AG10803 (cell line): Measurements from ENCODE around the gene TMEM52.
"Not testable (repeated sequence)": the region's sequence is repeated elsewhere in the genome, so short reads cannot be mapped to it uniquely, and the experiment has no call there.

Experiments used
- DNase-seq: peaks from one replicate; pipeline ENCODE4 v3.0.0; 2010; ENCODE audit warnings: low read depth
- H3K4me3 ChIP-seq: 2 replicates; pipeline ENCODE4 v1.5.1; 2011; ENCODE audit warnings: mild to moderate bottlenecking, low read length, control low read depth
- TF ChIP-seq, protein P1 (sequence below): conservative IDR thresholded peaks from 2 replicates; pipeline ENCODE4 v1.5.1; 2011; ENCODE audit warnings: mild to moderate bottlenecking, low read length, control low read depth, inconsistent platforms

Gene TMEM52

DNA sequence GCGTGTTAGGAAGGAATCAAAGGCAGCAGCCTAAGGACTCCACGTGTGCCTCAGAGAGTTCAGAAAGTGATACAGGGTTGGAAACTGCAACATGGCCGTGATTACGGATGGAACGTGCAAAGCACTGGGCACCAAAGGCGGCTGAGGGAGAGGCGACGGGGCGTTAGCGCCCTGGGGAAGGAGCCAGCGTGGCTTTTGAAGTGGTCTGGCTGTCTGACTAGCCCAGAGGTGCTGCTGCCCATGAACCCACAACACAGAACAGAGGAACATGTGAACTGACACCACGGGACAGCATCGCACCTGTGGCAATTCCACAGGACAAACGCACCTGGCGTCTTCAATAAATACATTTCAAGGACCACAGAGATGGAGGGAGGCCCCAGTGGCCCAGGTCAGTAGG lies 18.0 kb upstream of the TMEM52 start:
- no peak overlapping the region for H3K4me3 ChIP-seq
- TF ChIP-seq, protein P1, sequence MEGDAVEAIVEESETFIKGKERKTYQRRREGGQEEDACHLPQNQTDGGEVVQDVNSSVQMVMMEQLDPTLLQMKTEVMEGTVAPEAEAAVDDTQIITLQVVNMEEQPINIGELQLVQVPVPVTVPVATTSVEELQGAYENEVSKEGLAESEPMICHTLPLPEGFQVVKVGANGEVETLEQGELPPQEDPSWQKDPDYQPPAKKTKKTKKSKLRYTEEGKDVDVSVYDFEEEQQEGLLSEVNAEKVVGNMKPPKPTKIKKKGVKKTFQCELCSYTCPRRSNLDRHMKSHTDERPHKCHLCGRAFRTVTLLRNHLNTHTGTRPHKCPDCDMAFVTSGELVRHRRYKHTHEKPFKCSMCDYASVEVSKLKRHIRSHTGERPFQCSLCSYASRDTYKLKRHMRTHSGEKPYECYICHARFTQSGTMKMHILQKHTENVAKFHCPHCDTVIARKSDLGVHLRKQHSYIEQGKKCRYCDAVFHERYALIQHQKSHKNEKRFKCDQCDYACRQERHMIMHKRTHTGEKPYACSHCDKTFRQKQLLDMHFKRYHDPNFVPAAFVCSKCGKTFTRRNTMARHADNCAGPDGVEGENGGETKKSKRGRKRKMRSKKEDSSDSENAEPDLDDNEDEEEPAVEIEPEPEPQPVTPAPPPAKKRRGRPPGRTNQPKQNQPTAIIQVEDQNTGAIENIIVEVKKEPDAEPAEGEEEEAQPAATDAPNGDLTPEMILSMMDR: no peak
- DNase-seq: no peak

DNA sequence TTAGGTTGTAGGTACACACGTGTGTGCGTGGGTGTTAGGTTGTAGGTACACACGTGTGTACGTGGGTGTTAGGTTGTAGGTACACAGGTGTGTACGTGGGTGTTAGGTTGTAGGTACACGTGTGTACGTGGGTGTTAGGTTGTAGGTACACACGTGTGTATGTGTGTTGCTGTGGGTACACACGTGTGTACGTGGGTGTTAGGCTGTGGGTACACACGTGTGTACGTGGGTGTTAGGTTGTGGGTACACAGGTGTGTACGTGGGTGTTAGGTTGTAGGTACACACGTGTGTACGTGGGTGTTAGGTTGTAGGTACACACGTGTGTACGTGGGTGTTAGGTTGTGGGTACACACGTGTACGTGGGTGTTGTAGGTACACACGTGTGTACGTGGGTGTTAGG lies 15.8 kb upstream of the TMEM52 start:
- not testable (repeated sequence) for DNase-seq, H3K4me3 ChIP-seq

DNA sequence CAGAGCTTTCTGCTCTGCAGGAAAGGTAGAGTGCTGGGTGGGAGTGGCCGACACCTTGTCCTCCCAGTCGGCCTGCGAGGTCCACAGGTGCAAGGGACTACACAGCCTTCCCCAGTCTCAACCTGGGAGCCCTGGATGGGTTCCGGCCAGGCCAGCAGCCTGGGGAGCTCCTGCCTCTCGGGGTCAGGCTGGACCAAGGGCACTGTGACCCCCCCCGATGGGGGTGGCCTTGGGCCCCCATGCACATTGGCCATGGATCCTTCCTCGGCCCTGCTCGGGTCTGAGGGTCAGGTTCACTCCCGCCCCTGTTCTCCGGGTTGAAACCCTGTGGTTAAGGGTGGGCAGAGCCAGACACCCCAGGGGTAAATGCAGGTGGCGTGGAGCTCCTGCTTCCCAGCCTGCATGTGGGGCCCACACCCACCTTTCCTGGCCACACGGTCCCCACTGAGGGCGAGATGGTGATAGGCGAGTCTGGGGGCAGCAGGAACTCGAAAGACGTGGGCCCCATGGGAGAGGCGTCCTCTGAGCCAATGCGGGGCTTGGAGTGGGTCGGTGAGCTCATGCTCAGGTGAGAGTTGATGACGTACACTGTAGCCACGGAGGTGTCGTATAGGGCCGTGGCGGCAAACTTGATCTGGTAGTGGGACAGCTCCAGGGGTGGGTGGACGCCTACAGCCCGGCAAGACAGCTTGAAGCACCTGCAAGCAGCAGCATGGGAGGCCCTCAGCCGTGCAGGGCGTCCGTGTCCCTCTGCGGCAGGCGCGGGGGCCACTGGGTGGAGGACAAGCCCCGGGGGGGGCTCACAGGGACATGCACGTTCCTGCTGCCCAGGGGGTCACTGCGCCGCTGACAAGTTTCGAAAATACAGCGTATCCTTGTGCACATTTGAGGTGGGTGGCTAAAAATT lies 10.8 kb upstream of the TMEM52 start:
- H3K4me3 ChIP-seq: no peak overlapping the region
- DNase-seq: no peak
- TF ChIP-seq, protein P1: no peak

DNA sequence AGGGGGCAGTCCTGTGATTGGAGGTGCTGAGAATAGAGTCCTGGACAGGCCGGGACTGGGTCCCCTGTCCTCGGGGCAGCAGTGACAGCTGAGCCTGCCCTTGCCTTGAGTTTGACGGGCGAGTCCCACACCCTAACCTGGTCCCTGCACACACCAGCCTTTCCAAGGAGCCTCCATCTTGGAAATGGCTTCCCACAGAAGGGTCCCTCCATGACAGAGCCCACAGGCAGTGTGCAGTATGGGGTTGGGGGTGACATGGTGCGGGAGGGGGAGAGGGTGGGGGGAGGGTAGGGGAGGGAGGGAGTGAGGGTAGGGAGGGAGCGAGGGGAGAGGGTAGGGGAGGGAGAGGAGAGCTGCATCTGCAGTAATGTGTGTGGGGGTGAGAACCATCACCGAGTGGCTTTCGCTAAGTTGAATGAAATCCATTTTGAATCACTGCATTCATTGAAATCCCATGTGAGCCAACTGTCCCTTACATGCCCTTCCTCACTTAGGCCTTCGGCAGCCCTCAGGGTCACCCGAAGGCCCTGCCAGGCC lies 10.1 kb upstream of the TMEM52 start:
- no peak overlapping the region for H3K4me3 ChIP-seq
- TF ChIP-seq, protein P1: no peak

DNA sequence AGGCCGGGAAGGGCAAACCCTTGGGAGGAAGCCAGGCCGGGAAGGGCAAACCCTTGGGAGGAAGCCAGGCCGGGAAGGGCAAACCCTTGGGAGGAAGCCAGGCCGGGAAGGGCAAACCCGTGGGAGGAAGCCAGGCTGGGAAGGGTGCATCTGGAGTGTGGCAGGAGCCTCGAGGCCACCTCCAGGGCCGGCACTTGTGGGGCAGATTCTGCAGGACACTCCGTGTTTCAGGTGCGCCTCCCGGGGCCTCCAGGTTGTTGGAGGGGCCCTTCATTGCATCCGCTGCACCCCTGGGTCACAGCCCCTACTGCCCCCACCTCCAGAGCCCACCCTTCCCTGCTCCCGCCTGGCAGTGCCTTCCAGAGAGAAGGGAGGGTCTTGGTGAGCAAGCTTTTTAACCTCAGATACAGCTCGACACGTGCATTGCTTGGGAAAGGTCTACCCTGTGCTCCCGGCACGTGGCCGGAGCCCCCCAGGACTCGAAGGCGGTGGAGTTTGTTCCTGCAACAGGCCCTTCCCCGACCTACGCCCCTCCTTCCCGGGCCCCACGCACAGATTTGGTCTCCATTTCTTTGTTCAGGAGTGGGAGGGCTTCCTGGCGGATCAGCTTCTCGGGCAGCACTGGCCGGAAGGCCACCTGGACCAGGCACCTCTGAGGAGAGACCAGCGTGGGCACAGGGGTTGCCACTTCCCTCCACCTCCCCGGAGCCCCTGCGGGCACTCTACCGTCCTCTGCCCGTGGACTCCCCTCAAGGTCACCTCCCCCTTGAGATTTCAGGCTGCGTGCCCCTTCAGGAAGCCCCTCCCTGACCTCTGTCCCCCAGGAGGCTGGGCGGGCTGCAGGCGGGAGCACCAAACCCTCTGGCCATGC lies 9.4 kb upstream of the TMEM52 start:
- TF ChIP-seq, protein P1: no peak
- DNase-seq: no peak
- H3K4me3 ChIP-seq: no peak overlapping the region

More for the DNA sequence above, 10.1 kb upstream of the TMEM52 start:
- DNase-seq: no peak

DNA sequence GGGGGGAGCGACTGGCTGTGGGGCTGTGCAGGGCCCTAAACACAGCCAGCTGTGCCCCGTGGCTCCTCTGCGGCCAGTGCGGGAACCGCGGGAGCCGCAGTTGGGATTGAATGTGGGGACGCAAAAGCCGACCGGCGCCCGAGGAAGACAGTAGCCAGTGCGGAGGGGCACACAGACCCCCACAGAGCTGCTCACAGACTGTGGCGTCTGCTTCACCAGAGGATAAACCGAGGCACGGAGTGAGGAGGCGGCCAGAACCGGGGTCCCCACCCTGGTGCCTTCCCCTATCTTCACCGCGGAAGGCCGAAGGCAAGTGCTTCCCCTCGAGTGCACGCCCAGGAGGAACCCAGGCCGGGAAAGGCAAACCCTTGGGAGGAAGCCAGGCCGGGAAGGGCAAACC lies 8.7 kb upstream of the TMEM52 start:
- H3K4me3 ChIP-seq: no peak overlapping the region
- TF ChIP-seq, protein P1: no peak
- no peak for DNase-seq

DNA sequence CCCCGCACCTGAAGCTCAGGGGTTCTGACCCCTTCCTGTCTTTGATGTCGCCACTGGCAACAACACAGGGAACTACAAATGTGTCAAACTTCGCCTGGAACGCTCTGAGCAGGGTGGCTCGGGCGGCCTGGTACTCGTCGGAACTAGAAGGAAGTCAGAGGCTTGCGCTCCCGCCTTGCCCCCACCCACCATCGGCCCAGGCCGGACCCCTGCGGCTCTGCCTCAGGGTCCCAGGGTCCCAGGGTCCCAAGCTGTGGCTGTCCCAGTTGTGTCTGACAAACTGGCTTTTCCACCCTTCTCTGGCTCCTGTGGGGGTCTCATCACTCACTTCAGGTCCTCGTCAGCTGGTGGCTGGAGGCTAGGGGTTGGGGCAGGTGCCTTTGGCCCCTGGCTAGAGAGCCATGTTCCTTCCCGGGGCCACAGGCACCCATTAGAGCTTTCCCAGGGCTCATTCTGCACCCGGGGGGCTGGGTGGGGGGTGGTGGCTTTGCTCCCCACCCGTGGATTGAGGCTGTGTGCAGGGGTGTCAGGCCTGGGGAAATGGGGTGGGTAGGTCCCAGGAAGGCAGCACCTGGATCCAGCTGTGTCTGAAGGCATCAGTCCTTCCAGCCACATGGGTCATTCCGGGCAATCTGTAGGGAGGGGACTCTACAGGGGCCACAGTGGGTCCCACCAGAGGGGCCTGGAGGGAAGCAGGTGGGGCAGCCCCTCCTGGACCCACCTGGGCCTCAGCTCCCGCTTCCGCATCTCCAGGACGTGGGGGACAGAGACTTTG lies 8.0 kb upstream of the TMEM52 start:
- TF ChIP-seq, protein P1: no peak
- H3K4me3 ChIP-seq: no peak overlapping the region
- no peak for DNase-seq
